Stimulated activated CD4-positive, alpha-beta T cell treated with anti-CD3 and anti-CD28 coated beads, Interleukin-4, amount 100 ng/mL, for 48 hours (primary cell): ENCODE results near the gene GRID1.

Experiments
- DNase-seq, 2 donors: peaks; one replicate each; pipeline ENCODE4 v3.0.0-alpha.2; 2020; ENCODE audit warnings: low read depth in 2 of 2

Gene GRID1

DNA sequence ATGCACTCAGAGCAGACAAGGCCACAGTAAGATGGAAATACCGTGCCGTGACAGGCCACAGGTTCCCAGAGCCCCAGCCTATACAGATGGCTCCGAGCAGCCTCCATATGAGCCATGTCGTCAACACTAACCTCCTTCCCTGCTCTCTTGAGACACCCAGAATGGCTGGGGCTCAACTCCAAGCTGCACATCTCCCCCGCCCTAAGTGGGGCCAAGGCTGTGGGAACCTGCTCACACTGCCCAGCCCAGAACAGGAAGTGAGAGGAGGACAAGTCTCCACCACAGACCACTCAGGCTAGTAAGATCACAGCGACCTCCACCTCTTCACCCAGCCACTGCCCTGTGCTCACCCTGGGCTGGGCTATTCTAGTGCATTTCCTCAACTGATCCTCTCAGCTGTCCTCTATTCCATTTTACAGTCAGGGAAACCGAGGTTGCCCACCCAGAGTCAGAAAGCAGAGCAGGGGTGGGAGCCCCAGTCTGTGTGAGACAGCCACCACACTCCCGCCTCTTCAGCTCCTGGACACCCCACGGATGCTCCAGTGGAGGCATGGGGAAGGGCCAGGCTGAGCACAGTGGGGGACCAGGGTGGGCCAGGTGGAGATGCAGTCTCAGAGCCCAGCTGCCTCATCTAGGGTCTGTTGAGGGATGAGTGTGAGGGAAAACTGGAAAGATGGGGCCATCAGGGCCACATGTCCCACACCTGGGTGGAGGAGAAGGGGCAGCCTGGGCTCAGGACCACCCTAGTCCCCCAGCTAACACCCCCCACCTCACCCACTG, 11.6 kb downstream of the GRID1 start:
- DNase-seq, result no peak

GRCh38 chr10:86353506-86354485, 12.8 kb downstream of the GRID1 start:
- DNase-seq, result no peak

- no peak for DNase-seq
Measured at GRCh38 chr10:86350897-86351296, 15.7 kb downstream of the GRID1 start.

- no peak for DNase-seq
Measured at GRCh38 chr10:86349940-86350630, 16.5 kb downstream of the GRID1 start.

DNA sequence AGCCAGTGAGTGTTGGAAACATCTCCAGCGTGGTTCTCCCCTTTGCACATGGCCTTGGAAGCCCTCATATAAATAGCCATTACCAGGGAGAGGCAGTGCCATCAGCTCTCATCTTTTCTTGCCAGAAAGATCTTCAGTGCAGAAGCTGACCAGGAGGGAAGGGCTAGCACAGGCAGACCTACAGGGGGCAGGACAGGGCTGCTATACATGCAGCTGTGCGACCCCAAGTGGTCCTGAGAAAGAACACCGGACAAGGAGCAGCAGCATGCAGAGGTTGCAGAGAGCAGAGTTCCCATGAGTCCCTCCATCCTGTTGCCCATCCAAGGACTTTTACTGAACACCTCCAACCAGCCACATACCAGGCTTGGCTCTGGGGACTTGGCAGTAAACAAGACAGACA, 17.1 kb downstream of the GRID1 start:
- no peak for DNase-seq

GRCh38 chr10:86348321-86349210, 18.0 kb downstream of the GRID1 start:
- no peak for DNase-seq

DNA sequence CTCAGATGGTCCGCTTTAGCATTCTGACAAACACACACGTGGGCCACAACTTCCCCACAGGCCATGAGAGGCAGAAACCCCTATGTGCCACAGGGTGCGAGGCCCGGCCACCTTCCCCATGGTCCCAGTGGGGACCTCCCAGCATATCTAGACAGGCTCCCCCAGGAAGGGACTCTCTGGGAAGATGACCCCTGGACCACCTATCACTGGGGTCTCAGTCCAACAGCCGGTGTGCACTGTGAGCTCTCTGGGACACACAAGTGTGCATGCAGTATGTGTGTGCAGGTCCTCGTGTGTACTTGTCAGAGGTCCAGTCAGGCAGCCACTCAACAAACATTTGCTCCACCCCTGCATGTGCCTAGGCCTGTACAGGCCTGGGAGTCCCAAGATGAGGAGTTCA, 18.7 kb downstream of the GRID1 start:
- no peak for DNase-seq

DNA sequence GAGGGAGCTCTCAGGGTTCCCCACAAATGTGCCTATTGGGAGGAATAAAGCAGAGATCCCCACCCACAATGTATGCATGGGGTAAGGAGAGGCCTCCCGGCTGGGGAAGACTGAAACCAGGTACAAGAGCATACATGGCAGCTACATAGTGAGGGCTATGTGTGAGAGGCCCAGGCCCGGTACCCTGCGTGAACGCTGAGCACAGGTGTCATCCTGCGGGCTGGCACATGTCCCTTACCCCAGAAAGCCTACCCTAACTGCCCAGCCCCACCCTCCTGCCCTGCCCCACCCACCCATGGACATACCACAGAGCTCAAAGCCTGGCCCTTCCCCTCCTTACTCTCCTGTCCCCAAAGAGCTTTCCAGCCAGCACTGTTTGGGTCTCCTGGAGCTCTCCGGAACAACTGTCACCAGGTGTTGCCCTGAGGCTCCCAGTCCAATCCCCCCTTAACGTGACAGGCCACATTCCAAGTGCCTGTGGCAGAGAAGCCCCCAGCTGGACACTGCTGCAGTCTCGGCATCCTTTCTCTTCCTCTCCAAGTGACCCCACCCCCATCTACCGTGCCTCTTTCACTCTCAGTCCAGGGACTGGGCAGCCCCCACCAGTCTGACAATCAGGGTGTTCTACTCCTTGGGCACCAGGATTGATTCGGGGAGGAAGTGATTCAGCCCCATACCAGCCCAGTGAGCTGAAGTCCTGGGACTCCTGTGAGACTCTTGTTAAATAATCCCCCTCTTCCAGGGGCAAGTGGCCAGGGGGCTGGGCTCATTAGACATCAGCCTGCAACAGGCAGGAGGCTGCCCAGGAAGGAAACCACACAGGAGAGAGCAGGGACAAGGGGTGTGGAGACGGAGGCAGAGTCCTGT, 19.6 kb downstream of the GRID1 start:
- DNase-seq, result no peak

- no peak for DNase-seq
Measured at GRCh38 chr10:86345859-86346798, 20.5 kb downstream of the GRID1 start.

GRCh38 chr10:86345296-86345858, 21.2 kb downstream of the GRID1 start:
- DNase-seq, result no peak

- no peak for DNase-seq
Measured at GRCh38 chr10:86344714-86345161, 21.9 kb downstream of the GRID1 start.

- DNase-seq, result no peak
Measured at GRCh38 chr10:86344281-86344680, 22.3 kb downstream of the GRID1 start.

DNA sequence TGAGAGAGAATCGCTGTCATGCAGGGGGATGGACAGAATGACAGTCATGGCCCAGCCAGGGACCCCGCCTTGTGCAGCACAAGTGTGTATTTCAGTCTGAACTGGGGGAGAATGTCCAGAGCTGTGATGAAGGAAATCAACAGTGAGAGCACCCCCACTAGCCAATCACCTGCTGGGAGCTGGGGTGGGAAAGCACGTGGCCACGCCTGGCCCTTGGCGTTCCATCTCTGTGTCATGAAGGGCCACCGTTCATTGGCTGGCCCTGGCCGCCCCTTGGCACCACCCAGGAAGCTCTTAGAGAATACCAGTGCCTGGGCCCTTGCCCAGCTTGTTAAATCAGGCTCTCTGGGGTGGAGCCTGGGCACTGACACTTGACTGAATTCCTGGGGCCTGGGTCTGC, 22.8 kb downstream of the GRID1 start:
- no peak for DNase-seq

- DNase-seq, result no peak
Measured at GRCh38 chr10:86342111-86342863, 24.3 kb downstream of the GRID1 start.

DNA sequence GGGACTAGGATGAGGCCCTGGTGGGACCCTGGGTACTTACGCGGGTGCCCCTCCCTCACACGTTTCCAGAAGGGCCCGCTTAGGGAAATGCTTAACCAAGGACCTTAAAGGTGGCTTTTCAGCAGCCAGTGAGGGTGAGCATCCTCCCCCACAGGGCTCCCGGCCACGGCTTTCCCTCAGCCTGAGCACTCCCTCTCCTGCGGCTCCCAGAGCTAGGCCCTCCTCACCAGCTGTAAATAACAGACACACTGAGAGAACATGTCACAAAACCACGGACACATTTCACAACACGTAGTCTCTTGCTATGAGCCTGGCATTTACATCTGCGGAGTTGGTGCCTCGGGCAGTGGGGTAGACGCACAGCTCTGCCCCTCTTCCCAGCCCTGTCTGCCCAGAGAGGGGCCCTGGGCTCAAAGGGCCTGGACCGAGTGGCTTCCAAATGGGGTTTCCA, 25.2 kb downstream of the GRID1 start:
- no peak for DNase-seq

GRCh38 chr10:86340991-86341260, 25.7 kb downstream of the GRID1 start:
- no peak for DNase-seq

- DNase-seq, result no peak
Measured at GRCh38 chr10:86340176-86340990, 26.2 kb downstream of the GRID1 start.
